Naive thymus-derived CD4-positive, alpha-beta T cell (primary cell): Measurements from ENCODE around the gene EVI2A. TPM values are rescaled to one million over a fixed set of nuclear protein-coding genes. Genes with fewer than 3 reads are reported as not detected.
"Not testable (repeated sequence)": the region's sequence is repeated elsewhere in the genome, so short reads cannot be mapped to it uniquely, and the experiment has no call there.

Experiments
- ATAC-seq: fragments of 150-1000 bp; cut with Tn5 transposase; 2 replicates; pipeline ENCODE4 v1.10.0; 2021; ENCODE audit warnings: mild to moderate bottlenecking, moderate library complexity
- CTCF ChIA-PET: fragments of 350-600 bp; sonication (Branson Sonifier 250); formaldehyde crosslinking; loops from one replicate; lab custom pipeline; 2021; ENCODE audit warnings: antibody characterized with exemption; lab: Charles Lee
- POLR2A ChIA-PET: fragments of 350-600 bp; sonication (Branson Sonifier 250); formaldehyde crosslinking; loops from one replicate; lab custom pipeline; 2021; ENCODE audit warnings: antibody characterized with exemption, inconsistent platforms; lab: Charles Lee
- DNase-seq, 9 donors: peaks; one replicate each; pipeline versions ENCODE4 v3.0.0 to v3.0.0-alpha.2; 2020 to 2022; ENCODE audit warnings: mixed read lengths in 1 of 9
- H3K27ac ChIP-seq: one replicate; pipeline ENCODE4 v1.7.0; 2013; ENCODE audit warnings: mild to moderate bottlenecking, low read depth, low read length, moderate library complexity
- H3K27me3 ChIP-seq, 2 donors: one replicate each; pipeline ENCODE4 v1.7.0; 2013; ENCODE audit warnings: low read length in 2 of 2, mild to moderate bottlenecking in 2 of 2, moderate library complexity in 2 of 2; ENCODE audit not compliant: control insufficient read depth in 2 of 2, insufficient read depth in 2 of 2
- H3K36me3 ChIP-seq, 3 experiments: 1 replicate in 2 of 3; 2 replicates in 1 of 3; pipeline ENCODE4 v1.7.0; 2013; ENCODE audit warnings: low read length in 3 of 3, mild to moderate bottlenecking in 3 of 3, moderate library complexity in 1 of 3; ENCODE audit not compliant: insufficient read depth in 3 of 3, control insufficient read depth in 2 of 3
- H3K4me1 ChIP-seq, 2 donors: one replicate each; pipeline ENCODE4 v1.7.0; 2013; ENCODE audit warnings: low read length in 2 of 2, mild to moderate bottlenecking in 2 of 2, moderate library complexity in 1 of 2; ENCODE audit not compliant: control insufficient read depth in 2 of 2, insufficient read depth in 2 of 2
- H3K4me3 ChIP-seq: 2 replicates; pipeline ENCODE4 v1.7.0; 2013; ENCODE audit warnings: mild to moderate bottlenecking, low read length
- H3K9me3 ChIP-seq, 3 experiments: 1 replicate in 2 of 3; 2 replicates in 1 of 3; pipeline ENCODE4 v1.7.0; 2013; ENCODE audit warnings: low read length in 3 of 3; ENCODE audit not compliant: control insufficient read depth in 2 of 3
- H3K27ac Mint-ChIP-seq, 9 donors: one replicate each; pipeline ENCODE4 v1.8.0; 2020 to 2022; ENCODE audit warnings: mixed read lengths in 9 of 9, mild to moderate bottlenecking in 8 of 9, moderate library complexity in 5 of 9, inconsistent platforms in 2 of 9
- H3K27me3 Mint-ChIP-seq, 5 donors: one replicate each; pipeline ENCODE4 v1.8.0; 2021 to 2022; ENCODE audit warnings: mixed read lengths in 5 of 5, mild to moderate bottlenecking in 1 of 5
- H3K36me3 Mint-ChIP-seq, 5 donors: one replicate each; pipeline ENCODE4 v1.8.0; 2020 to 2022; ENCODE audit warnings: mixed read lengths in 5 of 5, mild to moderate bottlenecking in 3 of 5, inconsistent platforms in 1 of 5
- H3K4me1 Mint-ChIP-seq, 7 donors: one replicate each; pipeline ENCODE4 v1.8.0; 2020 to 2022; ENCODE audit warnings: mixed read lengths in 7 of 7, mild to moderate bottlenecking in 3 of 7, inconsistent platforms in 1 of 7
- H3K4me3 Mint-ChIP-seq, 10 donors: one replicate each; pipeline ENCODE4 v1.8.0; 2020 to 2022; ENCODE audit warnings: mild to moderate bottlenecking in 10 of 10, mixed read lengths in 10 of 10, moderate library complexity in 6 of 10, inconsistent platforms in 2 of 10
- H3K9me3 Mint-ChIP-seq, 11 donors: one replicate each; pipeline ENCODE4 v1.8.0; 2020 to 2022; ENCODE audit warnings: mixed read lengths in 11 of 11, mild to moderate bottlenecking in 4 of 11, inconsistent platforms in 1 of 11, moderate library complexity in 1 of 11
- intact Hi-C, 2 donors: fragments of 100-400 bp; cut with micrococcal nuclease; formaldehyde crosslinking; loops; one replicate each; pipeline ENCODE4 v1.15.1; 2023
- polyA plus RNA-seq, 2 donors: library from polyadenylated mRNA; unstranded; fragments of 300-500 nt; fragmentation: Illumina TruSeq; gene quantifications; one replicate each; pipeline ENCODE4 v1.2.3, GENCODE V29; 2021
- total RNA-seq, 6 experiments: library from RNA in 5 of 6; stranded (reverse) in 5 of 6; gene quantifications; 1 replicate in 5 of 6; 2 replicates in 1 of 6; pipeline ENCODE4 v1.2.3 and lab custom pipeline; 2021 to 2026

Gene EVI2A
- total and polyA plus RNA-seq, 7 experiments from 2014 or later = 40.9 to 134 (median 61.1) TPM

- H3K9me3 Mint-ChIP-seq = peaks cover 0 to 3% (median 0%) of the 10 kb centered on the region in 11 donors
- H3K36me3 Mint-ChIP-seq = peaks cover 3 to 25% (median 8%) of the 10 kb centered on the region in 5 donors
- Histone ChIP-seq H3K4me1 (peaks cover 32 to 50% of the 10 kb centered on the region in 2 donors), H3K36me3 (no peaks in the 10 kb centered on the region), H3K4me3 (peak overlapping the region; percentile 66), H3K27ac (peak overlapping the region; percentile 90), H3K27me3 (no peaks in the 10 kb centered on the region), H3K9me3 (no peaks in the 10 kb centered on the region)
- peak overlapping the region; percentile 90 to 98 (median 95) for H3K27ac Mint-ChIP-seq
- H3K4me3 Mint-ChIP-seq = peak overlapping the region; percentile 78 to 96 (median 89)
- intact Hi-C loops = loop anchor here (5.0 to 10.0 kb wide), 3 partner anchors 224 to 1924 kb away; partner anchors contain the start of genes CRLF3 (in 1 of the 2), NF1 (in 1 of the 2) and TAOK1 (in 1 of the 2)
- H3K4me1 Mint-ChIP-seq = peaks cover 36 to 64% (median 55%) of the 10 kb centered on the region in 7 donors
- peak; percentile 12 for ATAC-seq
- H3K27me3 Mint-ChIP-seq = no peaks in the 10 kb centered on the region
- DNase-seq = peak in 7 of 9 donors; percentile 33 to 62 (median 52)
- ChIA-PET POLR2A (interaction anchor here (0.6 to 4.8 kb wide), 14 partner anchors 7 to 346 kb away, joined by 3 to 73 read pairs (median 4); partner anchors contain the start of gene EVI2B), CTCF (interaction anchor here (0.6 to 2.3 kb wide), 5 partner anchors 10 to 53 kb away, joined by 3 to 12 read pairs (median 3); no protein-coding TSS in a partner anchor)
Observed at GRCh38 chr17:31318851-31319661, 2.4 kb downstream of the EVI2A start.

- H3K36me3 ChIP-seq = no peaks in the 10 kb centered on the region
- peak overlapping the region; percentile 90 for H3K27ac ChIP-seq
- H3K9me3 ChIP-seq = no peaks in the 10 kb centered on the region
- ChIA-PET CTCF (interaction anchor here (1.5 to 2.3 kb wide), 2 partner anchors 16 to 54 kb away, joined by 5 to 12 read pairs; no protein-coding TSS in a partner anchor), POLR2A (interaction anchor here (0.6 to 4.8 kb wide), 11 partner anchors 7 to 345 kb away, joined by 3 to 73 read pairs (median 4); partner anchors contain the start of genes EVI2B and OMG)
- H3K36me3 Mint-ChIP-seq = peaks cover 3 to 26% (median 8%) of the 10 kb centered on the region in 5 donors
- H3K4me3 ChIP-seq = peak overlapping the region; percentile 66
- peaks cover 33 to 58% (median 51%) of the 10 kb centered on the region in 7 donors for H3K4me1 Mint-ChIP-seq
- intact Hi-C loops = loop anchor here (5.0 to 10.0 kb wide), 3 partner anchors 224 to 1924 kb away; partner anchors contain the start of genes CRLF3 (in 1 of the 2), NF1 (in 1 of the 2) and TAOK1 (in 1 of the 2)
- no peaks in the 10 kb centered on the region for H3K27me3 ChIP-seq
- peak overlapping the region; percentile 90 to 98 (median 95) for H3K27ac Mint-ChIP-seq
- peaks cover 32 to 50% of the 10 kb centered on the region in 2 donors for H3K4me1 ChIP-seq
- peak overlapping the region; percentile 78 to 96 (median 89) for H3K4me3 Mint-ChIP-seq
- peaks cover 0 to 3% (median 0%) of the 10 kb centered on the region in 11 donors for H3K9me3 Mint-ChIP-seq
- peak in 8 of 9 donors; percentile 38 to 80 (median 56) for DNase-seq
- peaks cover 0 to 2% (median 0%) of the 10 kb centered on the region in 5 donors for H3K27me3 Mint-ChIP-seq
- peak; percentile 52 for ATAC-seq
Observed at GRCh38 chr17:31318298-31318801, 3.1 kb downstream of the EVI2A start.

DNA sequence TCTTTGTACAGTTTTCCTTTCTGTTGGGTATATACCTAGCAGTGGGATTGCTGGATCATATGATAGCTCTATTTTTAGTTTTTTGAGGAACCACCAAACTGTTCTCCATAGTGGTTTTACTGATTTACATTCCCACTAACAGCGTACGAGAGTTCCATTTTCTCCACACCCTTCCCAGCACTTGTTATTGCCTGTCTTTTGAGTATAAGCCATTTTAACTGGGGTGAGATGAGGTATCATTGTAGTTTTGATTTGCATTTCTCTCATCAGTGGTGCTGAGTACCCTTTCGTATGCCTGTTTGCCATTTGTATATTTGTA is 6.7 kb downstream of the EVI2A start:
- Histone ChIP-seq H3K9me3 (no peaks in the 10 kb centered on the region), H3K4me1 (peaks cover 25 to 43% of the 10 kb centered on the region in 2 donors), H3K27me3 (no peaks in the 10 kb centered on the region), H3K4me3 (peak overlapping the region; percentile 9), H3K27ac (peak overlapping the region; percentile 51), H3K36me3 (no peaks in the 10 kb centered on the region)
- Mint-ChIP-seq H3K36me3 (peaks cover 3 to 31% (median 8%) of the 10 kb centered on the region in 5 donors), H3K27ac (peak overlapping the region; percentile 78 to 96 (median 94)), H3K9me3 (peaks cover 0 to 3% (median 0%) of the 10 kb centered on the region in 11 donors), H3K4me1 (peaks cover 32 to 48% (median 39%) of the 10 kb centered on the region in 7 donors), H3K27me3 (peaks cover 0 to 2% (median 0%) of the 10 kb centered on the region in 5 donors), H3K4me3 (peak overlapping the region; percentile 26 to 94 (median 87))
- ChIA-PET CTCF (no interaction called here), POLR2A (interaction anchor here (1.7 kb wide), 1 partner anchor 13 kb away, joined by 8 read pairs; no protein-coding TSS in a partner anchor)
- no peak for ATAC-seq
- no peak for DNase-seq
- intact Hi-C loops = loop anchor here (5.0 to 10.0 kb wide), 6 partner anchors 58 to 1920 kb away; partner anchors contain the start of genes CRLF3 (in 2 of the 2), NF1 (in 1 of the 2) and TAOK1 (in 1 of the 2)

DNA sequence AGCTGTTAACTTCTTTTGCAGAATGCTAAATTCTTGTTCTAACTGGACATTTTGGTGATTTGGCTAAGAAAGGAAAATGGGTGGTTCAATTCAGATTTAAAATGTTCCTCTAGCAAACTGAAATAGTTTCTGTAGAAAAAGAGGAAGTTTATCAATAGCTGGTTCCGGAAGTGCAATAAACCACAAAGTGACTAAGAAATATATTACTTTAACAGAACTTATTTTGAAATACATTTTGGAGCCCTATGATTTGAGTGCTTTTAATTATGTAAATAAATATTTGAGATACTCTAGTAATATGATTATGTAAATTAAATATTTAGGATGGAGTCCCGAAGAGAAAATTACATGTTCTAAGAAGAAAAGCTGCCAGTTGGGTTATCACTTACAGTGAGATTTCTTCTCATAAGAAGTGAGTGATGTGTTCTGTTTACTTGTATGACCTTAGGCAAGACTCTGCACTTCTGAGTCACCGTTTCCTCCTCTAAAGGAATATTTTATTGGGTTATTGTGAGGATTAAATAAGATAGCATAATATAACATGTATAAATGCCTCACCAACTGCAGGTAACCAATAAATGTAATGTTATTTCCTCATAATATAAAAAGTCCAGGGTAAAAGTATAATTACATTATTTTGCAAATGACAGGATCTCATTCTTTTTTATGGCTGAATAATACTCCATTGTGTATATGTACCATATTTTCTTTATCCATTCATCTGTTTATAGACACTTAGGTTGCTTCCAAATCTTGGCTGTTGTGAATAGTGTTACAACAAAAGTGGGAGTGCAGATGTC is 7.2 kb downstream of the EVI2A start, which contains the start of gene EVI2B:
TSS of gene EVI2B (minus strand) at position 73 of the 800 bp plus-strand sequence. CDS start 8,445 bp downstream, outside the sequence.
- peak; percentile 46 for ATAC-seq
- ChIA-PET POLR2A (interaction anchor here (0.7 to 5.3 kb wide), 7 partner anchors 6 to 195 kb away, joined by 3 to 73 read pairs (median 10); partner anchors contain the start of gene EVI2A), CTCF (no interaction called here)
- H3K9me3 Mint-ChIP-seq = peaks cover 0 to 3% (median 0%) of the 10 kb centered on the region in 11 donors
- H3K4me3 Mint-ChIP-seq = peak within 1 kb of the TSS; percentile 85 to 98 (median 92)
- H3K9me3 ChIP-seq = no peaks in the 10 kb centered on the region
- H3K27ac ChIP-seq = peak within 1 kb of the TSS; percentile 82
- peaks cover 31 to 52% (median 44%) of the 10 kb centered on the region in 7 donors for H3K4me1 Mint-ChIP-seq
- peaks cover 3 to 28% (median 8%) of the 10 kb centered on the region in 5 donors for H3K36me3 Mint-ChIP-seq
- peak within 1 kb of the TSS; percentile 63 for H3K4me3 ChIP-seq
- H3K27me3 Mint-ChIP-seq = peaks cover 0 to 2% (median 0%) of the 10 kb centered on the region in 5 donors
- DNase-seq = peak in 7 of 9 donors; percentile 51 to 73 (median 69)
- peaks cover 27 to 41% of the 10 kb centered on the region in 2 donors for H3K4me1 ChIP-seq
- no peaks in the 10 kb centered on the region for H3K36me3 ChIP-seq
- H3K27ac Mint-ChIP-seq = peak within 1 kb of the TSS; percentile 84 to 98 (median 95)
- no peaks in the 10 kb centered on the region for H3K27me3 ChIP-seq
- intact Hi-C loops = loop anchor here (5.0 to 10.0 kb wide), 6 partner anchors 58 to 1919 kb away; partner anchors contain the start of genes CRLF3 (in 1 of the 2), NF1 (in 1 of the 2) and TAOK1 (in 1 of the 2)

- Mint-ChIP-seq H3K27ac (peak overlapping the region; percentile 94 to 99 (median 95)), H3K4me1 (peaks cover 32 to 61% (median 54%) of the 10 kb centered on the region in 7 donors), H3K36me3 (peaks cover 0 to 25% (median 0%) of the 10 kb centered on the region in 5 donors), H3K4me3 (peak overlapping the region; percentile 89 to 98 (median 92))
- peaks cover 45 to 54% of the 10 kb centered on the region in 2 donors for H3K4me1 ChIP-seq
- ChIA-PET POLR2A (interaction anchor here (1.0 to 5.3 kb wide), 8 partner anchors 8 to 197 kb away, joined by 4 to 73 read pairs (median 4); partner anchors contain the start of gene EVI2A), CTCF (interaction anchor here (0.9 to 1.7 kb wide), 5 partner anchors 8 to 61 kb away, joined by 3 to 9 read pairs (median 4); partner anchors contain the start of gene EVI2A)
- not testable (repeated sequence) for H3K27me3 ChIP-seq, ATAC-seq, H3K36me3 ChIP-seq, H3K27me3 Mint-ChIP-seq, H3K9me3 ChIP-seq, H3K9me3 Mint-ChIP-seq
- H3K27ac ChIP-seq = peak overlapping the region; percentile 82
- peak overlapping the region; percentile 63 for H3K4me3 ChIP-seq
- DNase-seq = peak in 4 of 9 donors; percentile 24 to 32 (median 28)
- intact Hi-C loops = loop anchor here (1.0 to 10.0 kb wide), 7 partner anchors 60 to 1917 kb away; partner anchors contain the start of genes CRLF3 (in 1 of the 2), NF1 (in 1 of the 2) and TAOK1 (in 1 of the 2)
Observed at GRCh38 chr17:31312223-31312622, 9.2 kb downstream of the EVI2A start.
